Mesothelial cell of epicardium (in vitro differentiated cells): ENCODE data around the gene ICAM2. TPM values are rescaled to one million over a fixed set of nuclear protein-coding genes. Genes with fewer than 3 reads are reported as not detected.

Source experiments
- DNase-seq, 2 experiments: peaks; one replicate each; pipeline ENCODE4 v3.0.0; 2021; ENCODE audit warnings: low spot score in 2 of 2; ENCODE audit not compliant: unreplicated experiment in 2 of 2
- H3K27ac Mint-ChIP-seq: 2 replicates; pipeline ENCODE4 v1.8.0; 2021; ENCODE audit warnings: mixed read lengths
- H3K27me3 Mint-ChIP-seq: 2 replicates; pipeline ENCODE4 v1.8.0; 2021; ENCODE audit warnings: low read depth, mixed read lengths
- H3K36me3 Mint-ChIP-seq: 2 replicates; pipeline ENCODE4 v1.8.0; 2021; ENCODE audit warnings: mixed read lengths
- H3K4me1 Mint-ChIP-seq: 2 replicates; pipeline ENCODE4 v1.8.0; 2021; ENCODE audit warnings: mixed read lengths
- H3K4me3 Mint-ChIP-seq: 2 replicates; pipeline ENCODE4 v1.8.0; 2021; ENCODE audit warnings: mild to moderate bottlenecking, moderate library complexity, mixed read lengths
- H3K9me3 Mint-ChIP-seq: 2 replicates; pipeline ENCODE4 v1.8.0; 2021; ENCODE audit warnings: mixed read lengths
- total RNA-seq: library from RNA; stranded (reverse); gene quantifications from 3 replicates; pipeline ENCODE4 v1.2.1, GENCODE V29; 2021
- TF ChIP-seq, protein P1 (sequence below): fragments of 200-600 bp; sonication (generic); IDR thresholded peaks from one replicate; pipeline ENCODE4 v1.5.0; 2021; ENCODE audit warnings: antibody characterized with exemption; ENCODE audit not compliant: unreplicated experiment

ICAM2 gene
- total RNA-seq, 1 donor from 2014 or later: 0.22 TPM

DNA sequence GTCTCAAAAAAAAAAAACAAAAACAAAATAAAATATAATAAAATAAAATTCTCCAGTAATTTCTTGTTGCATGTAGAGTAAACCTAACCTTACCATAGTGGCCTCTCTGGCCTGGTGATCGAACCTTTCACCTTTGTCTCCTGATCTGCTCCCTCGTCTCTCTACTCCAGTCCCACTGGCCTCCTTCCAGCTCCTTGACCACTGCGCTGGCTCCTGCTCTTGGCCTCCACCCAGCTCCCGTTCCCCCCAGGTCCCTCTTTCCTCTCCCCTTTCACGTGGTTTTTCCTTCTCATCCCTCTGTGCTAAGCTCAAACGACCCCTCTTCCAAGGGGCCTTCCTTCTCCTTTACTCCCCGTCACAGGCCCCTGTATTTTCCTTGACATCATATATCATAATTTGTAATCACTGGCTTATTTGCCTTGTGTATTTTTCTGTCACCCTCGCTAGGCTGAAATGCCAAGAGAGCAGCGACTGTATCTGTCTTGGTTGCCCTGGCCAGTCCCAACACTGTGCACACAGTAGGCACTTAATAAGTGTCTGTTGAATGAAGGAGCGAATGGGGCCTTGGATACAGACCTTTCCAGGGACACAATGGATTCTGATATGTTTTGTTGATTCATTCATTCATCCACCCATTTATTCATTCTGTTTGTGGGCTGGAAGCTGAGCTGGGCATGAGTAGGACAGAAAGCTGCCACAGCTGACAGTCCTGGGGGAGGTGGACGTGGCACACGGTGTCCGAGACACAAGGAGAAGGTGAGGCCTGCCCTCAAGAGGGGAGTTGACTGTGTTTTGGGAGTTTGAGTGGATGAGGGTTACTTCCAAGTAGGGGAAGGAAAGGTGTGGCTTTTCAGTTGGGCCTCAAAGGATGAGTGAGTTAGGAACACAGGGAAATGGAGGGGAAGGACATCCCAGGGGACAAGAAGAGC lies 41.9 kb downstream of the ICAM2 start:
- Mint-ChIP-seq H3K27me3 (peaks cover under 1% of the 10 kb centered on the region), H3K36me3 (peaks cover 1% of the 10 kb centered on the region), H3K9me3 (peaks cover 13% of the 10 kb centered on the region), H3K27ac (no peak overlapping the region), H3K4me1 (no peaks in the 10 kb centered on the region), H3K4me3 (no peak overlapping the region)
- DNase-seq: no peak
- TF ChIP-seq, protein P1, sequence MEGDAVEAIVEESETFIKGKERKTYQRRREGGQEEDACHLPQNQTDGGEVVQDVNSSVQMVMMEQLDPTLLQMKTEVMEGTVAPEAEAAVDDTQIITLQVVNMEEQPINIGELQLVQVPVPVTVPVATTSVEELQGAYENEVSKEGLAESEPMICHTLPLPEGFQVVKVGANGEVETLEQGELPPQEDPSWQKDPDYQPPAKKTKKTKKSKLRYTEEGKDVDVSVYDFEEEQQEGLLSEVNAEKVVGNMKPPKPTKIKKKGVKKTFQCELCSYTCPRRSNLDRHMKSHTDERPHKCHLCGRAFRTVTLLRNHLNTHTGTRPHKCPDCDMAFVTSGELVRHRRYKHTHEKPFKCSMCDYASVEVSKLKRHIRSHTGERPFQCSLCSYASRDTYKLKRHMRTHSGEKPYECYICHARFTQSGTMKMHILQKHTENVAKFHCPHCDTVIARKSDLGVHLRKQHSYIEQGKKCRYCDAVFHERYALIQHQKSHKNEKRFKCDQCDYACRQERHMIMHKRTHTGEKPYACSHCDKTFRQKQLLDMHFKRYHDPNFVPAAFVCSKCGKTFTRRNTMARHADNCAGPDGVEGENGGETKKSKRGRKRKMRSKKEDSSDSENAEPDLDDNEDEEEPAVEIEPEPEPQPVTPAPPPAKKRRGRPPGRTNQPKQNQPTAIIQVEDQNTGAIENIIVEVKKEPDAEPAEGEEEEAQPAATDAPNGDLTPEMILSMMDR: no peak

DNA sequence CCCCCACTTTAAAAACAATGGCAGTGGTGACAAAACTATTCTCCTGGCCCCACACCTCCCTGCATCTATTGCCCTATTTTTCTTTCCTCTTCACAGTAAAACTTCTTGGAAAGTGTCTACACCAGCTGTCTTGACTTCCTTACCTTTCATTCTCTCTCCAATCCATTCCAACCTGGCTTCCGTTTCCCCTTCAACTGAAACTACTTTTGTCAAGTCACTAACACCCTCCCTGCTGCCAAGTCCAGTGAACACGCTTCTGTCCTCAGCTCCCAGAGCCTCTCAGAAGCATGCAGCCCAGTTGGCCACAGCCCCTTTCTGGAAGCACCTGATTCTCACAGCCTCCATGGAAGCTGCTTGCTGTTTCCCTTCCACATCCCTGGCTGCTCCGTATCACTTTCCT lies 43.7 kb downstream of the ICAM2 start:
- TF ChIP-seq, protein P1: no peak
- Mint-ChIP-seq H3K4me3 (no peak overlapping the region), H3K9me3 (peaks cover 1% of the 10 kb centered on the region), H3K27me3 (peaks cover 4% of the 10 kb centered on the region), H3K27ac (no peak overlapping the region), H3K36me3 (no peaks in the 10 kb centered on the region), H3K4me1 (no peaks in the 10 kb centered on the region)
- DNase-seq: no peak

DNA sequence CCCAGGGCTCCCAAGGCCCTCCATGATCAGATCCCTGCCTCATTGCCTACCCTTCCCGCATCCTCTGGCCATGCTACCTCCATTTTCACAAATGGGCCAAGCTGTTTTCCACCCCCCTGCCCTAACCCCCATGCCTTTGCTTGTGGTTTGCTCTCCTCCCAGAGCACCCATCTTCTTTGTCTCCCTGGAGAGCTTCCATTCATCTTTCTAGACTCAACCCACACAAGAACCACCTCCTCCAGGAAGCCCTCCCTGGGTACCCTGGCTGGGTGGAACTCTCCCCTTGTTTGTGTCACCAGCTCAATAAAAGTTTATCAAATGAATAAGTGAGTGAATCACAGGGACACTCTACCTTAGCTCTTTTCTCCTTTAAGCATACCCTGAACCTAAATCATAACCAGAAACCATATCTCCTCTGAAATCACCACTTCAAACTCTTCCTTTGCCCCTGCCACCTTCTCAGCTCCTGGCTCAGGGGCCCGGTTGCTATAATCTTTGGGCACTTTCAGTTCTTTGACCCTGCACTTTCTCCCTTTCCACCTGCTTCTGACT lies 44.8 kb downstream of the ICAM2 start:
- TF ChIP-seq, protein P1: no peak
- Mint-ChIP-seq H3K27ac (no peak overlapping the region), H3K36me3 (no peaks in the 10 kb centered on the region), H3K9me3 (no peaks in the 10 kb centered on the region), H3K27me3 (peaks cover 4% of the 10 kb centered on the region), H3K4me1 (no peaks in the 10 kb centered on the region), H3K4me3 (no peak overlapping the region)
- DNase-seq: no peak

DNA sequence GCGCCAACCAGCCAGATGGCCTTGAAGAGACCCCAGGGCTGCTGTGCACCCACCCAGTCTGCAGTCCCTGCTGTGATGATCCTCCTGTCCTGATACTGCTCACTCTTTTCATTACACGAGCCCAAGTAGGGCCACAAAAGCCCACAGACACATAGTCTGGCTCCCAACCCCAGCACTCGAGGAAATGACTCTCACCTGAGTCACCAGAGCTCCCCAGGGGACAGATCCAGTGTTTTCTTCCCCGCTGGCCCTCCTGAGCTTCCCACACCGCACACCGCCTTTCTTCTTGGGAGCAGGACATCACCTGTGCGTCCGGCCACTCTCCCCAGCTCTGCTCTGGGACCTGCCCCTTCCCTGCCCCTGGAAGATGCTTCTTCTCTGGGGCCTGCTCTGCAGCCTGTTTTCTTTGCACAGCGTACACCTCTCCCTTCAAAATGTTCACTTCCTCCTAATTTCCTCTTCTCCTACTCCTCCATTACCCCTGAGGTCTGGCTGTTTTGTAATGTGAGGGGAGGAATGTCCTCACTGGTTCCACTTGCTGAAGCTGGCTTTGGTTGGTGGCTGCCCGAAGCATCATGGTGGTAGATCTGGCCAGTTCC lies 45.7 kb downstream of the ICAM2 start:
- DNase-seq: no peak
- Mint-ChIP-seq H3K36me3 (no peaks in the 10 kb centered on the region), H3K9me3 (no peaks in the 10 kb centered on the region), H3K27me3 (peaks cover 8% of the 10 kb centered on the region), H3K27ac (no peak overlapping the region), H3K4me1 (no peaks in the 10 kb centered on the region), H3K4me3 (no peak overlapping the region)
- TF ChIP-seq, protein P1: no peak

DNA sequence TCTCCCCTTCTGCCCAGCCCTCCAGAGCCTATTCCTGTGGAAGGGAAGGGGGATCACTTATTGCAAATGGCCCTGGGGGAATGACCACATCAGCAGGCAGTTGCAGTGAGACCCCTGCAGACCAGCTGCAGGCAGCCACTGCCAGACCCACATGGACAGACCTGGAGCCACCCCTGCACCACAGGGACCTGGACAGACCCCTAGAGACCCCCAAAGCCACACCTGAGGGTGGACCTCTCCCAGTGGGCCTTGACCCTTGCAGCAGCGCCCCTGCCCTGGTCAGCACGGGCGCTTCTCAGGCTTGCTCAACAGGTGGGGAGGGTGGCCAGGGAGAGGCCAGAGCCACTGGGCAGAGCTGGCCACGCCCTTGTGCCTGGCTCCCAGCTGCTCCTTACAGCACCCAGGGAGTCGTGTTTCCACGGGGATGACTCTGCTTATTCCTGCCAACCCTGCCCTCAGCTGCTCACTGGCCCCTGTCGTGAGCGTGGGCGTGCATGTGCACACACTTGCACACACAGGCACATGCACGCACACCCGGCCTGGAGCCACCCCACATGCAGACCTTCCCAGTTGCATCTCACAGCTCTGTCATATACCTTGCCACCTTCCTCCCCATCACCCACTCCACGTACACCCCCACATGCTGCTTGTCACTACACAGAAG lies 46.4 kb downstream of the ICAM2 start:
- Mint-ChIP-seq H3K36me3 (no peaks in the 10 kb centered on the region), H3K4me3 (no peak overlapping the region), H3K4me1 (no peaks in the 10 kb centered on the region), H3K27me3 (peaks cover 8% of the 10 kb centered on the region), H3K27ac (no peak overlapping the region), H3K9me3 (no peaks in the 10 kb centered on the region)
- TF ChIP-seq, protein P1: no peak
- DNase-seq: no peak
